WTC11 (cell line): ENCODE measurements around the gene EIF2B5. TPM values are rescaled to one million over a fixed set of nuclear protein-coding genes. Genes with fewer than 3 reads are reported as not detected.
"Not testable (repeated sequence)": the region's sequence is repeated elsewhere in the genome, so short reads cannot be mapped to it uniquely, and the experiment has no call there.

Source experiments
- ATAC-seq: fragments of 200-7000 bp; cut with Tn5 transposase; 2 replicates; pipeline ENCODE4 v1.10.0; 2021; ENCODE audit warnings: mild to moderate bottlenecking, moderate library complexity
- CTCF ChIA-PET: fragments of 300-600 bp; sonication (Branson Sonifier 250); formaldehyde crosslinking; loops from one replicate; lab custom pipeline; 2021; ENCODE audit warnings: antibody characterized with exemption; lab: Charles Lee
- POLR2A ChIA-PET: fragments of 350-600 bp; sonication (Branson Sonifier 250); formaldehyde crosslinking; loops from one replicate; lab custom pipeline; 2021; ENCODE audit warnings: antibody characterized with exemption; lab: Charles Lee
- DNase-seq: peaks from one replicate; pipeline ENCODE4 v3.0.0; 2021; ENCODE audit warnings: low spot score
- H3K27ac Mint-ChIP-seq: 2 replicates; pipeline ENCODE4 v1.8.0; 2021; ENCODE audit warnings: mixed read lengths
- H3K27me3 Mint-ChIP-seq: 2 replicates; pipeline ENCODE4 v1.8.0; 2021; ENCODE audit warnings: low read depth, mild to moderate bottlenecking, moderate library complexity, mixed read lengths
- H3K36me3 Mint-ChIP-seq: 2 replicates; pipeline ENCODE4 v1.8.0; 2021; ENCODE audit warnings: mixed read lengths
- H3K4me1 Mint-ChIP-seq: 2 replicates; pipeline ENCODE4 v1.8.0; 2022; ENCODE audit warnings: mixed read lengths
- H3K4me3 Mint-ChIP-seq: 2 replicates; pipeline ENCODE4 v1.8.0; 2021; ENCODE audit warnings: mild to moderate bottlenecking, moderate library complexity, mixed read lengths
- H3K9me3 Mint-ChIP-seq: 2 replicates; pipeline ENCODE4 v1.8.0; 2021; ENCODE audit warnings: mixed read lengths
- CREM ChIP-seq: sonication (generic); formaldehyde crosslinking; IDR thresholded peaks from 2 replicates; pipeline ENCODE4 v1.8.1; 2022; ENCODE audit warnings: mild to moderate bottlenecking, missing genetic modification reagents, moderate library complexity
- FOXP1 ChIP-seq: sonication (generic); formaldehyde crosslinking; IDR thresholded peaks from 2 replicates; pipeline ENCODE4 v1.8.0; 2022; ENCODE audit warnings: missing genetic modification reagents, mild to moderate bottlenecking, moderate library complexity, borderline replicate concordance
- GTF2I ChIP-seq: fragments of 250-450 bp; sonication (Bioruptor Pico); conservative IDR thresholded peaks from 2 replicates; pipeline ENCODE4 v1.4.0; 2021; ENCODE audit warnings: mild to moderate bottlenecking
- HMGA2 ChIP-seq: fragments of 250-450 bp; sonication (Bioruptor Pico); IDR thresholded peaks from 2 replicates; pipeline ENCODE4 v1.4.0; 2021; ENCODE audit warnings: mild to moderate bottlenecking, moderate library complexity
- MYBL2 ChIP-seq: sonication (generic); formaldehyde crosslinking; IDR thresholded peaks from 2 replicates; pipeline ENCODE4 v1.8.1; 2023; ENCODE audit warnings: mild to moderate bottlenecking, moderate library complexity, missing genetic modification reagents
- PRDM15 ChIP-seq: sonication (generic); formaldehyde crosslinking; IDR thresholded peaks from 2 replicates; pipeline ENCODE4 v1.8.0; 2022; ENCODE audit warnings: missing genetic modification reagents
- SMAD3 ChIP-seq: sonication (generic); formaldehyde crosslinking; IDR thresholded peaks from 2 replicates; pipeline ENCODE4 v1.8.0; 2022; ENCODE audit warnings: missing genetic modification reagents, mild to moderate bottlenecking, borderline replicate concordance
- SMAD4 ChIP-seq: sonication (generic); formaldehyde crosslinking; IDR thresholded peaks from 2 replicates; pipeline ENCODE4 v1.8.0; 2022; ENCODE audit warnings: mild to moderate bottlenecking, missing genetic modification reagents
- TCF7 ChIP-seq: sonication (generic); formaldehyde crosslinking; IDR thresholded peaks from 2 replicates; pipeline ENCODE4 v1.8.0; 2022; ENCODE audit warnings: mild to moderate bottlenecking, low read depth, missing genetic modification reagents, moderate library complexity
- ZBTB43 ChIP-seq: sonication (generic); formaldehyde crosslinking; IDR thresholded peaks from 2 replicates; pipeline ENCODE4 v1.8.1; 2023; ENCODE audit warnings: mild to moderate bottlenecking, missing genetic modification reagents
- ZNF121 ChIP-seq: sonication (generic); formaldehyde crosslinking; IDR thresholded peaks from 2 replicates; pipeline ENCODE4 v1.8.0; 2023; ENCODE audit warnings: missing genetic modification reagents
- ZNF416 ChIP-seq: fragments of 250-450 bp; sonication (Bioruptor Pico); IDR thresholded peaks from 2 replicates; pipeline ENCODE4 v1.9.0; 2021; ENCODE audit warnings: mild to moderate bottlenecking, inconsistent platforms
- total RNA-seq: library from RNA; stranded (reverse); gene quantifications from 3 replicates; pipeline ENCODE4 v1.2.3, GENCODE V29; 2021
- TF ChIP-seq, protein P1 (sequence below): sonication (generic); formaldehyde crosslinking; IDR thresholded peaks from 2 replicates; pipeline ENCODE4 v1.8.1; 2023; ENCODE audit warnings: mild to moderate bottlenecking, missing genetic modification reagents
- TF ChIP-seq, protein P2 (sequence below): fragments of 250-450 bp; sonication (Bioruptor Pico); IDR thresholded peaks from 2 replicates; pipeline ENCODE4 v1.9.0; 2021; ENCODE audit warnings: mild to moderate bottlenecking

EIF2B5 gene
- total RNA-seq, 1 experiment from 2014 or later, result 42.3 TPM

DNA sequence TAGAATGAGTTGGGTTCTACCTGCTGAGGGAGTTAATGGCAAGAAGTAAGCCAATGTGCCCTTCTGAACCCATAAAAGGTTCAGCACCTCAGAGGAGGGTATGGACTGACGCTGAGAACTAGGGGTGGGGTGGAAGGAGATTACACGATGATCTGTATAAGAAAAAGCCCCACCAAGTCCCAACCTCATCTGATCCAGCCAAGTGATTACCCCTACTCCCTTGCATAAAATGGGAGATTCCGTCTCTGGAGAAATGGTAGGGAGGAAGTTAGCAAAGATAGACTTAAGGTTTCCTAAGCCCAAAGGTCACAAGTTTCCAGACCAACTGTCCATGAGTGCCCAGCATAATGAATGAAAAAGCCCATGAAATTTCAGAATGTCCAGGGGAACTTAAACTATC is 12.9 kb downstream of the EIF2B5 start:
- H3K27ac Mint-ChIP-seq, result no peak overlapping the region
- H3K4me3 Mint-ChIP-seq, result no peak overlapping the region
- TF ChIP-seq, protein P1, sequence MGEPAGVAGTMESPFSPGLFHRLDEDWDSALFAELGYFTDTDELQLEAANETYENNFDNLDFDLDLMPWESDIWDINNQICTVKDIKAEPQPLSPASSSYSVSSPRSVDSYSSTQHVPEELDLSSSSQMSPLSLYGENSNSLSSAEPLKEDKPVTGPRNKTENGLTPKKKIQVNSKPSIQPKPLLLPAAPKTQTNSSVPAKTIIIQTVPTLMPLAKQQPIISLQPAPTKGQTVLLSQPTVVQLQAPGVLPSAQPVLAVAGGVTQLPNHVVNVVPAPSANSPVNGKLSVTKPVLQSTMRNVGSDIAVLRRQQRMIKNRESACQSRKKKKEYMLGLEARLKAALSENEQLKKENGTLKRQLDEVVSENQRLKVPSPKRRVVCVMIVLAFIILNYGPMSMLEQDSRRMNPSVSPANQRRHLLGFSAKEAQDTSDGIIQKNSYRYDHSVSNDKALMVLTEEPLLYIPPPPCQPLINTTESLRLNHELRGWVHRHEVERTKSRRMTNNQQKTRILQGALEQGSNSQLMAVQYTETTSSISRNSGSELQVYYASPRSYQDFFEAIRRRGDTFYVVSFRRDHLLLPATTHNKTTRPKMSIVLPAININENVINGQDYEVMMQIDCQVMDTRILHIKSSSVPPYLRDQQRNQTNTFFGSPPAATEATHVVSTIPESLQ, result no peak
- TF ChIP-seq ZNF416 (CRISPR knock-in tag) (no peak), ZBTB43 (no peak), MYBL2 (no peak), SMAD3 (no peak), FOXP1 (CRISPR knock-in tag) (no peak), ZNF121 (CRISPR knock-in tag) (no peak), HMGA2 (CRISPR knock-in tag) (no peak)
- DNase-seq, result no peak
- ChIA-PET POLR2A (interaction anchor here (0.5 kb wide), 1 partner anchor 38 kb away, joined by 3 read pairs; the partner anchor contains the start of gene ABCF3), CTCF (interaction anchor here (1.1 to 1.3 kb wide), 2 partner anchors 13 to 93 kb away, joined by 3 read pairs; partner anchors contain the start of gene EIF2B5)
- H3K27me3 Mint-ChIP-seq, result no peaks in the 10 kb centered on the region
- H3K4me1 Mint-ChIP-seq, result peaks cover 3% of the 10 kb centered on the region
- H3K36me3 Mint-ChIP-seq, result peaks cover 8% of the 10 kb centered on the region
- H3K9me3 Mint-ChIP-seq, result no peaks in the 10 kb centered on the region
- no peak for ATAC-seq

- POLR2A ChIA-PET, result no interaction called here
- peaks cover under 1% of the 10 kb centered on the region; the same call in 1 of the 2 replicates for H3K36me3 Mint-ChIP-seq
- no peaks in the 10 kb centered on the region for H3K9me3 Mint-ChIP-seq
- CTCF ChIA-PET, result interaction anchor here (0.7 to 1.3 kb wide), 4 partner anchors 14 to 133 kb away, joined by 3 read pairs; partner anchors contain the start of gene EIF2B5
- ATAC-seq, result no peak
- no peak overlapping the region for H3K27ac Mint-ChIP-seq
- no peak overlapping the region for H3K4me3 Mint-ChIP-seq
- DNase-seq, result no peak
- peaks cover 4% of the 10 kb centered on the region for H3K4me1 Mint-ChIP-seq
- peak; percentile 80 for TF ChIP-seq ZNF121 (CRISPR knock-in tag)
- no peak for TF ChIP-seq SMAD4 (CRISPR knock-in tag)
- TF ChIP-seq TCF7, result no peak
- TF ChIP-seq GTF2I (CRISPR knock-in tag), result no peak
- TF ChIP-seq, protein P2, sequence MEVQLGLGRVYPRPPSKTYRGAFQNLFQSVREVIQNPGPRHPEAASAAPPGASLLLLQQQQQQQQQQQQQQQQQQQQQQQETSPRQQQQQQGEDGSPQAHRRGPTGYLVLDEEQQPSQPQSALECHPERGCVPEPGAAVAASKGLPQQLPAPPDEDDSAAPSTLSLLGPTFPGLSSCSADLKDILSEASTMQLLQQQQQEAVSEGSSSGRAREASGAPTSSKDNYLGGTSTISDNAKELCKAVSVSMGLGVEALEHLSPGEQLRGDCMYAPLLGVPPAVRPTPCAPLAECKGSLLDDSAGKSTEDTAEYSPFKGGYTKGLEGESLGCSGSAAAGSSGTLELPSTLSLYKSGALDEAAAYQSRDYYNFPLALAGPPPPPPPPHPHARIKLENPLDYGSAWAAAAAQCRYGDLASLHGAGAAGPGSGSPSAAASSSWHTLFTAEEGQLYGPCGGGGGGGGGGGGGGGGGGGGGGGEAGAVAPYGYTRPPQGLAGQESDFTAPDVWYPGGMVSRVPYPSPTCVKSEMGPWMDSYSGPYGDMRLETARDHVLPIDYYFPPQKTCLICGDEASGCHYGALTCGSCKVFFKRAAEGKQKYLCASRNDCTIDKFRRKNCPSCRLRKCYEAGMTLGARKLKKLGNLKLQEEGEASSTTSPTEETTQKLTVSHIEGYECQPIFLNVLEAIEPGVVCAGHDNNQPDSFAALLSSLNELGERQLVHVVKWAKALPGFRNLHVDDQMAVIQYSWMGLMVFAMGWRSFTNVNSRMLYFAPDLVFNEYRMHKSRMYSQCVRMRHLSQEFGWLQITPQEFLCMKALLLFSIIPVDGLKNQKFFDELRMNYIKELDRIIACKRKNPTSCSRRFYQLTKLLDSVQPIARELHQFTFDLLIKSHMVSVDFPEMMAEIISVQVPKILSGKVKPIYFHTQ, result no peak
- no peaks in the 10 kb centered on the region for H3K27me3 Mint-ChIP-seq
These were observed 14.0 kb downstream of the EIF2B5 start for GRCh38 chr3:184149123-184149522.

- POLR2A ChIA-PET, H3K27me3 Mint-ChIP-seq, H3K4me1 Mint-ChIP-seq, DNase-seq, H3K9me3 Mint-ChIP-seq, H3K36me3 Mint-ChIP-seq, H3K4me3 Mint-ChIP-seq: not testable (repeated sequence)
- peak overlapping the region; percentile 80 for H3K27ac Mint-ChIP-seq
- ATAC-seq, result peak; percentile 76
- CTCF ChIA-PET, result interaction anchor here (1.0 to 1.2 kb wide), 2 partner anchors 16 to 254 kb away, joined by 3 read pairs; no protein-coding TSS in a partner anchor
These were observed 14.6 kb downstream of the EIF2B5 start for GRCh38 chr3:184149770-184150169.

DNA sequence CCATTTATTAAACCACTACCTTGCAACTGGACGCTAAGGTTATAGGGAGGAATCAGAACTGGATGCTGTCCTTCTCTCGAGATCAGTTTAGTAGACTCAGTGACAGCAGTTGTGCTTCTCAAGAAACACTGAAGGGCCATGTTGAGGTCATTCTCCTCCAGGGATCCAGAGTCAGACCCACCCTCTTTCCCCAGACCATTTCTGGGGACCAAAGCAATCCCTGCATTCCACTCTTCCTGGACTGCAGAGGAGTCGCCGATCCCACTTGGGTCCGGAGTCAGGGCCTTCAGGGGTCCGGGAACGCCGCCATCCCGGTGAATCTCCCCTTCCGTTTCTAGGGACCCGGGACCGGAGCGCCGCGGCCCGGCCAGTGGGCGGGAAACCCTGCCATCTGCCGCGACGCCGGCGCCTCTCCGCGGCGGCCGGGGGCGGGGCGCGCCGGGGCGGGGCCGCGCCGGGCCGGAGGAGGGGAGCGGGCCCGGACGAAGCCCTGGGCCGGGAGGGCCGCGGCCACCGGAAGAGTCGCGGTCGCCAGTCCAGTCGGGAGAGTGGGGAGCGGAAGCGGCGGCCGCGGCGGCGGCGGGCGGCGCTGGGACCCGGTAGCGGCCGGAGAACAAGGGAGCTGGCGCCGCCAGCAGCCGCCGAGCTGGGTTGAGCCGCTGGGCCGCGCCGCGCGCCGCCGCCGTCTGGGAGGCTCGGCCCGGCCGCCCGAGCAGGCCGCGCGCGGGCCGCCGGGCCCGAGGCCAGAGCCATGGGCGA is 19.9 kb downstream of the EIF2B5 start, which contains the start of gene DVL3:
Gene DVL3 (plus strand): TSS at position 493 of the 759 bp plus-strand sequence. CDS start 259 bp downstream, at position 752.
- H3K27me3 Mint-ChIP-seq, result no peaks in the 10 kb centered on the region
- peak within 1 kb of the TSS; percentile 95 for H3K4me3 Mint-ChIP-seq
- peak within 1 kb of the TSS; percentile 95 for H3K27ac Mint-ChIP-seq
- CTCF ChIA-PET, result interaction anchor here (0.8 to 1.8 kb wide), 5 partner anchors 10 to 259 kb away, joined by 4 to 12 read pairs (median 4); no protein-coding TSS in a partner anchor
- ATAC-seq (peak; percentile 77), DNase-seq (peak; percentile 67)
- peaks cover 16% of the 10 kb centered on the region for H3K4me1 Mint-ChIP-seq
- no peaks in the 10 kb centered on the region for H3K36me3 Mint-ChIP-seq
- H3K9me3 Mint-ChIP-seq, result no peaks in the 10 kb centered on the region
- POLR2A ChIA-PET, result interaction anchor here (1.9 kb wide), 1 partner anchor 22 kb away, joined by 11 read pairs; no protein-coding TSS in a partner anchor
- no peak for TF ChIP-seq CREM (CRISPR knock-in tag)
- TF ChIP-seq PRDM15 (CRISPR knock-in tag), result peak; percentile 77
